A549 (cell line): Measurements from ENCODE around the gene RALGDS. TPM values are rescaled to one million over a fixed set of nuclear protein-coding genes. Genes with fewer than 3 reads are reported as not detected.

Experiments used
- ATAC-seq, 2 experiments: fragments of 200-7000 bp in 1 of 2; fragments of >200 bp in 1 of 2; cut with Nextera tagmentation in 1 of 2; cut with Tn5 transposase in 1 of 2; 3 replicates each; pipeline versions ENCODE4 v1.8.0 to v1.9.1; 2018 to 2020; ENCODE audit warnings: mild to moderate bottlenecking in 1 of 2, moderate library complexity in 1 of 2
- CTCF ChIA-PET: fragments of 300-600 bp; sonication (Branson Sonifier 250); formaldehyde crosslinking; extraction: SDS; loops from one replicate; lab custom pipeline; 2021; ENCODE audit warnings: antibody characterized with exemption, inconsistent platforms; lab: Yijun Ruan, JAX
- POLR2A ChIA-PET: fragments of 350-600 bp; formaldehyde crosslinking; extraction: SDS; loops from one replicate; lab custom pipeline; 2021; ENCODE audit warnings: antibody characterized with exemption, inconsistent platforms; lab: Yijun Ruan, JAX
- DNase-seq, 2 experiments: peaks; one replicate each; pipeline versions ENCODE4 v3.0.0 to v3.0.0-alpha.2; 2011 to 2016; ENCODE audit warnings: low read depth in 1 of 2, low spot score in 1 of 2
- FAIRE-seq: peaks from 2 replicates; lab custom pipeline; 2011; peaks lifted over from hg19 to GRCh38; lab: Jason Lieb, UNC
- H3K27ac ChIP-seq, 2 experiments: fragments of >200 bp; sonication (Bioruptor Twin); formaldehyde crosslinking; 3 replicates each; pipeline ENCODE4 v1.5.1; 2016 to 2017
- H3K4me1 ChIP-seq: fragments of >200 bp; sonication (Bioruptor Twin); formaldehyde crosslinking; 3 replicates; pipeline ENCODE4 v1.6.1; 2016
- H3K4me2 ChIP-seq: fragments of >200 bp; sonication (Bioruptor Twin); formaldehyde crosslinking; 3 replicates; pipeline ENCODE4 v1.6.1; 2016
- H3K4me3 ChIP-seq: fragments of >200 bp; sonication (Bioruptor Twin); formaldehyde crosslinking; 3 replicates; pipeline ENCODE4 v1.5.1; 2016
- H3K9me3 ChIP-seq: fragments of >200 bp; sonication (Bioruptor Twin); formaldehyde crosslinking; 3 replicates; pipeline ENCODE4 v1.6.1; 2016
- BHLHE40 ChIP-seq: IDR thresholded peaks from 2 replicates; pipeline ENCODE4 v1.6.1; 2012; ENCODE audit warnings: low read depth, low read length, inconsistent platforms
- CBX2 ChIP-seq: fragments of 200-600 bp; sonication (generic); IDR thresholded peaks from 2 replicates; pipeline ENCODE4 v1.6.1; 2016; ENCODE audit warnings: low read depth, mild to moderate bottlenecking, borderline replicate concordance
- CEBPB ChIP-seq, 2 experiments: fragments of >200 bp in 1 of 2; sonication (Bioruptor Twin) in 1 of 2; formaldehyde crosslinking in 1 of 2; IDR thresholded peaks; 2 replicates each; pipeline ENCODE4 v1.6.1; 2012 to 2016
- CHD4 ChIP-seq: fragments of 200-600 bp; sonication (generic); IDR thresholded peaks from 2 replicates; pipeline ENCODE4 v1.6.1; 2016; ENCODE audit warnings: antibody characterized with exemption, mild to moderate bottlenecking, borderline replicate concordance
- CTCF ChIP-seq: fragments of >200 bp; sonication (Bioruptor Twin); formaldehyde crosslinking; IDR thresholded peaks from 3 replicates; pipeline ENCODE4 v1.5.1; 2016
- EHF ChIP-seq: fragments of 250-450 bp; sonication (Bioruptor Pico); IDR thresholded peaks from 2 replicates; pipeline ENCODE4 v1.5.0; 2020; ENCODE audit warnings: mild to moderate bottlenecking
- ELK1 ChIP-seq: fragments of 150-350 bp; IDR thresholded peaks from 2 replicates; pipeline ENCODE4 v1.6.1; 2014; ENCODE audit warnings: low read depth, mild to moderate bottlenecking, low read length
- EP300 ChIP-seq, 2 experiments: fragments of >200 bp; sonication (Bioruptor Twin); formaldehyde crosslinking; IDR thresholded peaks; 2 replicates in 1 of 2; 3 replicates in 1 of 2; pipeline ENCODE4 v1.6.1; 2016 to 2017
- ESRRA ChIP-seq: fragments of 150-350 bp; IDR thresholded peaks from 2 replicates; pipeline ENCODE4 v1.6.1; 2014; ENCODE audit warnings: mild to moderate bottlenecking, low read length, borderline replicate concordance
- GATA3 ChIP-seq: IDR thresholded peaks from 2 replicates; pipeline ENCODE4 v1.6.1; 2012; ENCODE audit warnings: borderline replicate concordance
- HDAC2 ChIP-seq: fragments of 200-600 bp; sonication (generic); IDR thresholded peaks from 2 replicates; pipeline ENCODE4 v1.6.1; 2016
- HEYL ChIP-seq: fragments of 250-450 bp; sonication (Bioruptor Pico); IDR thresholded peaks from 2 replicates; pipeline ENCODE4 v1.8.0; 2021; ENCODE audit warnings: mild to moderate bottlenecking, moderate library complexity
- HOXB5 ChIP-seq: fragments of 250-450 bp; sonication (Bioruptor Pico); IDR thresholded peaks from 2 replicates; pipeline ENCODE4 v1.5.0; 2020; ENCODE audit warnings: mild to moderate bottlenecking, moderate library complexity
- KDM5A ChIP-seq: fragments of 200-600 bp; sonication (generic); IDR thresholded peaks from 2 replicates; pipeline ENCODE4 v1.6.1; 2016; ENCODE audit warnings: antibody characterized with exemption, mild to moderate bottlenecking
- NFE2L2 ChIP-seq: fragments of 150-350 bp; conservative IDR thresholded peaks from 2 replicates; pipeline ENCODE4 v1.6.1; 2014; ENCODE audit warnings: low read length
- PBX3 ChIP-seq: IDR thresholded peaks from 2 replicates; pipeline ENCODE4 v1.6.1; 2012
- PHF8 ChIP-seq: fragments of 200-600 bp; sonication (generic); IDR thresholded peaks from 2 replicates; pipeline ENCODE4 v1.6.1; 2016; ENCODE audit warnings: low read depth, mild to moderate bottlenecking, antibody characterized with exemption, moderate library complexity, borderline replicate concordance
- POLR2AphosphoS2 ChIP-seq: conservative IDR thresholded peaks from 2 replicates; pipeline ENCODE4 v1.6.1; 2012; ENCODE audit warnings: low read length, improper control_type of control experiment, inconsistent platforms
- RFX5 ChIP-seq: fragments of 450-650 bp; IDR thresholded peaks from 2 replicates; pipeline ENCODE4 v1.7.1; 2014; ENCODE audit warnings: antibody characterized with exemption, mild to moderate bottlenecking, moderate library complexity
- RNF2 ChIP-seq: fragments of 200-600 bp; sonication (generic); IDR thresholded peaks from 2 replicates; pipeline ENCODE4 v1.6.1; 2016; ENCODE audit warnings: low read depth, mild to moderate bottlenecking, antibody characterized with exemption, moderate library complexity, borderline replicate concordance
- TFCP2L1 ChIP-seq: fragments of 250-450 bp; sonication (Bioruptor Pico); IDR thresholded peaks from 2 replicates; pipeline ENCODE4 v1.5.0; 2021; ENCODE audit warnings: mild to moderate bottlenecking
- ZFP36 ChIP-seq: fragments of 450-650 bp; IDR thresholded peaks from 2 replicates; pipeline ENCODE4 v1.6.1; 2014; ENCODE audit warnings: borderline replicate concordance; ENCODE audit not compliant: partially characterized antibody
- ZNF302 ChIP-seq: fragments of 250-450 bp; sonication (Bioruptor Pico); IDR thresholded peaks from 2 replicates; pipeline ENCODE4 v1.9.0; 2021; ENCODE audit warnings: inconsistent platforms, mild to moderate bottlenecking, moderate library complexity
- WGBS: methylation state at CpG from one replicate; pipeline ENCODE4 v1.1.6; 2017; ENCODE audit errors: missing lambda C conversion rate; 5-methylcytosine and 5-hydroxymethylcytosine counted together
- polyA plus RNA-seq, 4 experiments: library from polyadenylated mRNA; depleted of rRNA in 3 of 4; stranded (reverse); fragments of >200 nt; fragmentation: RNase III in 1 of 4; extraction: RNeasy Plus Mini Kit Qiagen cat#74134 plus additional on column Dnase treatment in 1 of 4; gene quantifications; 2 replicates in 3 of 4; 3 replicates in 1 of 4; pipeline ENCODE4 v1.2.3, GENCODE V29; 2011 to 2017

The RALGDS gene
- polyA plus RNA-seq, 2 of the 4 experiments (the other 2 are of a cell fraction), result 8.9 to 12.1 TPM

- POLR2A ChIA-PET, result no interaction called here
These were observed 62.3 kb downstream of the RALGDS start for GRCh38 chr9:133058550-133059320.

GRCh38 chr9:133058071-133058470 lies 63.0 kb downstream of the RALGDS start:
- CTCF ChIA-PET, result interaction anchor here (0.7 to 5.5 kb wide), 5 partner anchors 9 to 88 kb away, joined by 3 to 45 read pairs (median 4); no protein-coding TSS in a partner anchor

More at GRCh38 chr9:133058550-133059320, 62.3 kb downstream of the RALGDS start:
- H3K4me3 ChIP-seq, result no peak overlapping the region
- DNase-seq (no peak), FAIRE-seq (no peak), ATAC-seq (no peak)
- TF ChIP-seq HOXB5 (CRISPR knock-in tag), result no peak
- TF ChIP-seq BHLHE40, result no peak
- TF ChIP-seq RFX5, result no peak
- TF ChIP-seq POLR2AphosphoS2, result no peak
- TF ChIP-seq HEYL (CRISPR knock-in tag), result no peak
- TF ChIP-seq PHF8, result no peak
- no peaks in the 10 kb centered on the region for H3K9me3 ChIP-seq
- no peak overlapping the region for H3K4me2 ChIP-seq
- CTCF ChIA-PET, result interaction anchor here (0.7 to 5.5 kb wide), 3 partner anchors 10 to 88 kb away, joined by 3 to 45 read pairs (median 9); no protein-coding TSS in a partner anchor
- 85% methylated on average over 12 of the region's 12 CpGs for WGBS
- H3K4me1 ChIP-seq, result 0 out of 3 replicates have a peak, but pooled peaks cover 3% of the 10 kb centered on the region
- H3K27ac ChIP-seq, result no peak overlapping the region

More at GRCh38 chr9:133058071-133058470, 63.0 kb downstream of the RALGDS start:
- H3K4me2 ChIP-seq, result no peak overlapping the region
- FAIRE-seq, result no peak
- no peak overlapping the region for H3K27ac ChIP-seq
- POLR2A ChIA-PET, result no interaction called here
- no peak for DNase-seq
- TF ChIP-seq PBX3 (no peak), CTCF (no peak), CBX2 (no peak), ELK1 (no peak), CEBPB (IDR thresholded peaks at IDR 0.05) (no peak), EHF (CRISPR knock-in tag) (no peak), NFE2L2 (no peak), HOXB5 (CRISPR knock-in tag) (no peak), HEYL (CRISPR knock-in tag) (no peak), ESRRA (no peak), TFCP2L1 (no peak), ZFP36 (no peak), CHD4 (no peak), ZNF302 (CRISPR knock-in tag) (no peak), EP300 (IDR thresholded peaks at IDR 0.05) (no peak), HDAC2 (no peak), GATA3 (no peak), KDM5A (no peak), RNF2 (no peak)
- TF ChIP-seq, all 56 proteins: peak for 0
- Histone ChIP-seq H3K4me3 (no peak overlapping the region), H3K4me1 (0 out of 3 replicates have a peak, but pooled peaks cover 3% of the 10 kb centered on the region), H3K9me3 (no peaks in the 10 kb centered on the region)
- peak in 1 of 2 experiments; percentile 8; a peak in 1 of 6 replicates for ATAC-seq
- WGBS, result 88% methylated on average over 7 of the region's 7 CpGs
